Hematopoietic multipotent progenitor cell (in vitro differentiated cells): ENCODE data around the gene LUZP2. TPM values are rescaled to one million over a fixed set of nuclear protein-coding genes. Genes with fewer than 3 reads are reported as not detected.

Experiments
- DNase-seq, 3 donors: peaks; one replicate each; pipeline ENCODE4 v3.0.0-alpha.2; 2011 to 2015; ENCODE audit warnings: low read depth in 2 of 3, low spot score in 2 of 3
- total RNA-seq: library from RNA; depleted of rRNA; stranded (reverse); fragments of >200 nt; gene quantifications from one replicate; pipeline ENCODE4 v1.2.3, GENCODE V29; 2012

LUZP2 gene
- total RNA-seq, 1 donor, result not detected

DNA sequence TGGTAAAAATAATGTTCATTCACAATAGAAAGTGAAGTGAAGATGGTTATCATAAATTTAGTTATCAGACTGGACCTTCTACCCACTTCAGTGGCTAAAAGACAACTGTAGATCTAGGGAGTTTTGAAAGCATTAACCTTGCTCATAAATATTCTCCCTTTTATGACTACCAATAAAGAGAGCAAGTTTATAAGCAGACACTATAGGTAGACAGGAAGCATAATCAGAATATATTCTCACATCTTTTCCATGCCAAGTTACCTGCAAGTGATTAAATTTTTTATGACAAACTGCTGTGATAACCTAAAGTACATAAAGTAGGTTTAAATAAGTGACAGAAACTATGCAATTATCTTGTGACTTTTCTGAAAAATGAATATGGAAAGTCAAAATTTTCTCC, 62.5 kb downstream of the LUZP2 start:
- DNase-seq, result no peak

DNA sequence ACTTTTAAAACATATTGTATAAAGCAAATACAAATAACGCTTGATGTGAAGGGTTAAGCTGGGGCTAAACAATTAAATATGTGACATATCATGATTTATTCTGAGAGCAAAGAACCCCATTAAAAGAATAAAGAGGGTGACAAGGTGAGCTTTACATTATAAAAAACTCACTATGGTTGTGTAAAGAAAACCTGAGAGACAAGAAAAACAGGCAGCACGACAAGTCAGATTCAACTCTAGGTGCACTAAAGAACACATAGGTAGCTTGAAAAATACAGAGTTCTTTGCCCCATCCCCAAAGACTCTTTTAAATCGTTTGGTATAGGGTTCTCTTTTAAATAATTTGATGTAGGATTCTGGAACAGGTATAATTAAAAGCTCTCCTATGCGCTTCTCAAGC, 63.5 kb downstream of the LUZP2 start:
- DNase-seq, result no peak

DNA sequence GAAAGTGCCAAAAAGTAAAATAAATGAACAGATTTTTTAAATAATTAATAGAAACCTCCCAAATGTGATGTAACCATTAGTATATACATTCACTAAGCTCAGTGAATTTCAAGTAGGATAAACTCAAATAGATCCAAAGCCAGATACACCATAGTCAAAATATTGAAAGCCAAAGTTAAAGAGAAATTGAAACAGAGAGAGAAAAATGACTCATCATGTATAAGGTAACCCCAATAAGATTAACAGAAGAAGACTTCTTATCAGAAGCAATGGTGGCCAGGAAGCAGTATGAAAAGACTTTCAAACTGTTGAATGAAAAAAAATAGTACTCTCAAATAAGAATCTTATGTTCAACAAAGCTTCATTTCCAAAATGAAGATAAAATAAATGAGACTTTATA, 70.5 kb downstream of the LUZP2 start:
- no peak for DNase-seq

DNA sequence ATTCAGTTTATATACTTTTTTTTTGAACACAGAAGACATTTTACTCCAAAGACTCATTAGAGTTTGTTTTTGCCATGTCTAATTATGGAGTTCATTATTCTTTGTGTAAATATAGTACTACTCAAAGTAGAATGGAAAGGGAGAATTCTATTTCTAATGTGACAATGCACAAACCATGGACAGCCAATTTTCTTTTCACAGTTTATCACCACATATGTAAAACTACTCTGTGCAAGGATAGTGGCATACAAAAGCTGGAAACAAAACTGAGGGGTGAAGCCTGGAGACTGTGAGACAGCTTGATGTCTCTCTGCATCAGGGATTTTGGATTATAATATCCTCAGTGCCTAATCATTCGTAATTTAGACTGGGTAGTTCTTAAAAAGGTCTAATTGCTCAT, 75.5 kb downstream of the LUZP2 start:
- DNase-seq, result no peak

DNA sequence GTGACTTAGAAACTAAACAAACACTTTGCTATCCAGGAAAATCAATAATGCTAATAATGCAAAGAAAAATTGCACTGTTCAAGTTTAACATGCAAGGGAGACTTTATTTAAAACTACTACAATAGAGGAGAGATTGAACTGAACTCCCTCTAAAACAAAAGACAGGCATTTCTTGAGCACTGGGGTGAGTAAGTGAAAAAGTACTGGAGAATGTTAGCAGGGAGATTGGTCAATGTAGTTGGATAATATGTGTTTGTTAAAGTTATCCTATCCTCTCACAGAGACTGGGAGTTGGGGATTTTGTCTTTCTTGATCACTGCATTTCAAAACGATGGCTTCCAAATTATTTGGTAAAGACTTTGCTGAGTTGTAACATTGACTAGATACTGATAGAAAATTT, 77.6 kb downstream of the LUZP2 start:
- DNase-seq, result no peak

DNA sequence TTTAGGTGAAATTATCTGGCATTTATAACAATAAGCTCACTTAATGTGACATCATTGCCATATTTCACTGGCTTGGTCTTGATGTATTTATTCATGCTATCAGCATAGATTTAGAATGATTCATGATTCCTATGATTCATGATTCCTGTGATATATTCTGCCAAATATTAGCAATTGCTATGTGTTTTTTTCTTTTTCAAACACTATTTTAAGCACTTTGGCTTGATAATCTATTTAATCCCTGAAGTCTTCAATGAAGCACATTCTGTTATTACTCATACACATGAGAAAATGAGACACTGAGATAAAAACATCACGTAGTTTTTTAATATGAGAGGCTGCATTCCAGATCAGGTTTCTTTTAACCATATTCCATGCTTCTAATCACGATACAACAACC, 78.5 kb downstream of the LUZP2 start:
- DNase-seq, result no peak

DNA sequence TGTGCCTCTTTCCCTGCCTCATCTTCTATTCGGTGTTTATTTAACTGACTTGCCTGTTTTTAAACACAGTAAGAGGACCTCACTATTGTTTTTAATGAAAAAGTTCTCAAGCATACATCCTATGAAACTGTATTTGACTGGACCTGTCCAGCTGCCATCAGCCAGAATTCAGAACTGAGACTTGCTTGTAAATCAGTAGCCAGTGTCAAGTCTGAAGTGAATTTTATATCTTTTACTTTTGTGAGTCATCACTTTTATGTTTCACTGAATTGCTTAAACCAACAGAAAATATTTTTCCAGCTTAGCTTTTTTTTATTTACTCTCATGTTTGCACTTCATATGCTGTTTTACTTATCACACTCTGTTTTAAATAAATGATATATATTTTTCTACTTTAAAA, 88.3 kb downstream of the LUZP2 start:
- no peak for DNase-seq

DNA sequence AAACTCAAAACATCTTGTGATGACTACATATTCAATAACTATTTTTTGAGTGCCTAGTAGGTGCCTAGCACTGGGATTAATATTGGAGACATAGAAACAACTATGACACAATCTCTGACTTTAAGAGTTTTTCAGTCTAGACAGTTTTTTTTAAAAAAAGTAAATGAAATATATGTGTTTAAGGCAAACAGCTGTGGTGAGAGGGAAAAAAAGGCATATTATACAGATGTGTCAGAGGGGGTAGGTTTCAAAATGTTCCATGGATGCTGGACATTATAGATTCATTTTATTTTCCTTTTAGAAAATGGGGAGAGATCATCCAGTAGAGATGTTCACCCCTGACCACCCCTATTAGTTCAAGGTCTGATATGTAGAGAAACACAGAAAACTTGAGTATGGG, 90.8 kb downstream of the LUZP2 start:
- no peak for DNase-seq

DNA sequence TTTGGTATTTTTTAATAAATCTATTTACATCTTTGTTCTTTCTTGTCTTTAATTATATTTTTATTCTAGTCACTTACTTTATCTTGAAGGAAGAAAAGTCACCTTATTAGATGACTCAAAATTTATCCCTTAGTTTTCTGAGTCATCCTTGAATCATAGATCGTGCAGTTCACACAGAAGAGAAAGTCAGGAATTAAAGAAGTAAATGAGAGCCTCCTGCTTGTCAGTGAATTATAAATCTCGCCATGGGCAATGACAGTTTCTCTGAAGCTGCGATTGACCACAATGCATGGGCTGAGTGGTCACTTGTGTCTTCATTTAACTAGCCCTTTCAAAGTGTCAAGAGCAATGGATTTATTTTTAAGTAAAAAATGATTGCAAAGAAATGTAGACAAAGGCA, 91.2 kb downstream of the LUZP2 start:
- DNase-seq, result no peak

DNA sequence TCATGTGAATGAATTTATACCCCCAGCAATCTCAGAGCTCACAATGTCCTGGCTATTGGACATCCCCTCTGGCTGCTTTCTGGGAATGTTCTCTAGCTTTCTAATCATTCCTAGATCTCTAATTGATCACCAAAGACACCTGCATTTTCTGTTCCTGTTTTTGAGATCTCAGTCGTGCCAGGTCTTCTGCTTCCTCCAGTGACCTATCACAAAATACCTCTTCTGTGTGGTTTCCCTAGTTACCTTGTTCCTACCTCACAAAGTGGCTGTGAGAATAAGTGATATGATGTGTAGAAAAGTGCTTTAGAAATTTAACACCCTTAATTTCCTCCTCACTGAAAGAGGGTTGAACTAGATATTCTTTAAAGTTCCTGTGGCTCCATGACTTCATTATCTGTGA, 92.2 kb downstream of the LUZP2 start:
- no peak for DNase-seq

DNA sequence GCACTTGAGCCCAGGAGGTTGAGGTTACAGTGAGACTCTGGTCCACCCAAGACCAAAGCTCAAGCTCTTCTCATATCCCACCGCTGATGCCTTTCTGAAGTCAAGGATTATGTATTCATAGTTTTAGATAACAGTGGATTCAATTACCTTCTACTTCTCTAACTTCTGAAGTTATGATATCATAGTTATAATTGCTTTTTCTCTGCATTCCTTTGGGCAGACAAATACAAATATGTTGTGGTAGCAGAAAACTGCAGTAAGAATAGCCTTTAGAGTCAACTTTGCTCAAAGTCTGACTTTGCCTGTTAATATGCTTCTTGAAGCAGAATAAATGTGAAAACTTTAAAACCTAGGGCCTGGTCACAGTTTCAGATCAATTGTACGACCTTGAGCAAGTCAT, 94.4 kb downstream of the LUZP2 start:
- no peak for DNase-seq

DNA sequence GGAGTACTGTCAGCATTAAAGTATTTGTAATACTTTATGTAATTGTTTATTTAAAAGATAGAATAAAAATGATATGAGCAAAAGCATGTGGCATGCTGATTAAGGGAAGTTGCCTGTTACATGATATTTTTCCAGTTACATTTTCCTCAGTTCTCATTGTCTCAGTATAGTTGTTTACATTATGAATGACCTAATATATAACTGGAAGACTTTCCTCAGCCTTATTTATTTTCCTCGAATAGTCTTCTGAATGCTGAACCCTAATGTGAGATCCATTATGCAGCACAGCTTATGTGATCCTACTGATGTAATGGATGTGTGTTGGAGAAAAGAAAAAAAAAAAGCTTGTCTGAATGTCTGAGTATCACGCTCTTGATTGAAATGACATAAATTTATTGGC, 95.5 kb downstream of the LUZP2 start:
- no peak for DNase-seq

DNA sequence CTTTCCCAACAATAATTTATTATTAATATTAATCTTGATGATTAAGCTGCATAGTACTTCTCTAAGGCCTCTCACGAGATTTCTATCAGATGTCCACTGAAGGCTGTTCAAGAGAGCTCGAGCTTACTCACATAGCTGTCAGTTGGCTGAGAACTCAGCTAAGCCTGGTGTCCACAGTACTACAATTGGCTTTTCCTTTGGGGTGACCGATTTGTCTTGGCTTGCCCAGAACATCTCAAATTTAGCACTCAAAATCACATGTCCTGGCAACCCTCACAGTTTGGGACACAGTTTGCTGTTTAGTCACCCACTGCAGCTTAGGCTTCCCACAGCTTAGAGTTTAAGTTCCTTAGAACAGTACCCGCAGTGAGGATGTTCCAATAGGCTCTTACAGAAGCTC, 96.5 kb downstream of the LUZP2 start:
- DNase-seq, result no peak

DNA sequence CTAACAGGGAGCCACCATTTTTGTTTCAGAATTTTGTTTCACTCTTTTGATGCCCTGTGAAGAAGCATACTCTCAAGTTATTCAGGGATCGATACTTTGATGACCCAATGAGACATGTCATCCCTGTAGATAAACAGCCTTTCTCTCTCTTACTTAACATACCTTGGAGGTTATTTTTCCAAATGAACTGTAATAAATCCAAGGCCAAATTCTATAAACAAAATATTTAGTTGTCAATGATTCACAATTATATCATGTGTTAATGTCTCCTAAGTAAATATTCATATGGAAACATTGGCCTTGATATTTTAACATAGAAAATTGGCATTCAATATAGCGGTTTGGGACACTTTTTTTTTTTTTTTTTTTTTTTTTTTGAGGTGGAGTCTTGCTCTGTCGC, 97.5 kb downstream of the LUZP2 start:
- DNase-seq, result no peak

DNA sequence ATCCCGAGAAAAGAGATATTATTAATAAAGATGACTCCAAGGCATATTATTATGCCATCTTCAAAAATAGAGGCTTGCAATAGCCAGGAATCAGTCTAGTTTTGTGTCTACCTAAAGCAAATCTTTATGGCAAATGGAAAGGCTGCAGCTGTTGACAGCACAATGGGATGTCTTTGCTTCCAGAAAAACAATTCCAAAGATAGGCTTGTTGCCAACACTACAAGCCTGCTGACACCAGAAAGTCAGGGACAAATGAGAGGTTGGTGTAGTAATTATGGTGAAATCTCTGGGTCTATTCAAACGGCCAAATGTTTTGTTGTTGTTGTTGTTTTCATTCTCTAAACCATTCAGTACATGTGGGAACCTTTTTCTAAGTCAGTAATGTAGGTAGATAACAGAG, 101.8 kb downstream of the LUZP2 start:
- DNase-seq, result no peak

DNA sequence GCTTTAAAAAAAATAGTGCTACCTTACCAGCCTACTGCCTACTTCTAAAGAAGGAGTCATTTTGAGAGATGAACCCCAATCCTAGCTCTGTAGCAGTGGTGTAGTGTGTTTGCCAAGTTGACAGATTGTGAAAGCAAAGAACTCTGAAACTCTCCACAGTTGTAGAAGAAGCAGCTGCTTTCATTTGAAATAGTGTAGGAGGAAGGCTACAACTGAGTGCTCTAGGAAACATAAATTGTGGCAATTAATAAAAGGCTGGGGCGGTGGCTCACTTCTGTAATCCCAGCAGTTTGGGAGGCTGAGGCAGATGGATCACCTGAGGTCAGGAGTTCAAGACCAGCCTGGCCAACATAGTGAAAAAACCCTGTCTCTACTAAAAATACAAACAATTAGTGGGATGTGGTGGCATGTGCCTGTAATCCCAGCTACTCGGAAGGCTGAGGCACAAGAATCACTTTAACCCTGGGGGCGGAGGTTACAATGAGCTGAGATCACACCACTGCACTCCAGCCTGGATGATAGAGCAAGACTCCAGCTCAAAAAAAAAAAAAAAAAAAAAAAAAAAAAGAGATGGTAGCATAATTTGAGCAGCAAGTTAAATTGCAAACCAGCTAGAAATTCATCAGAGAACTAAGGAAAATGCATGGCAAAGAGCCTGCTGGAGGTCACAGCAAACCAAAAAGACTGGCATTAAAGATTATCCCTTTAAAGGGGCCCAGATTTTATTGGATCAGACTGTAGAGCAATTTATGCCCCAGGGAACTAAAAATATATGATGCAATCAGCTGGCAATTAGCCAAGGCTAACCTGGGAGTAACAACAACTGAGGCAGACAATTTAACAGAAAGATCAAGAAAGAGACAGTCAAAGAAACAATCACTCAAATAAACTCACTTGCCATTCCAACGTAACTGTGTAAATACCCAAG, 112.6 kb downstream of the LUZP2 start:
- DNase-seq, result no peak

DNA sequence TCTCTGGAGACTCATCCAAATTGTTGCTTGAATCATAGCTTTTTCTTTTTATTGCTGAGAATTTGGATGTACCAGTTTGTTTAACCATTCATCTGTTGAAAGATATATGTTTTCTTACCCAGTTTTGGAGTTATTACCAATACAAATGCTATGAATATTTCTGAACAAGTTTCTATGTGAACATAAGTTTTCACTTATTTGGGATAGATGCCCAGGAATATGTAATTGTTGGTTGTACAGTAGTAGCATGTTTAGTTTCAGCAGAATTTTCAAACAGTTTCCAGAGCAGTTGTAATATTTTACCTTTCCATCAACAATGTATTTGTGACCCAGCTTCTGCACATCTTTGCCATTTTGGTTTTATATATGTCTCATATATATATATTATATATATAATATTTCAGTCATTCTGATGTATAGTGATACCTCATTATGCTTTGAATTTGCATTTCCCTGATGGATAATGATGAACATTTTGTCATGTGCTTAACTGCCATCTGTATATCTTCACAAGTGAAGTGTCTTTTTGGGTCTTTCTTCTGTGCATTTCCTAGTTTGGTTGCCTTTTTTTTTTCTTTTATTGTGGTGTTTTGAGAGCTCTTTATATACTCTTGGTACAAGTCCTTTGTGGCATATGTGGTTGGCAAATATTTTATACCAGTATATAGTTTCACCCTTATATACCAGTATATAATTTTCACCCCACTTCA, 118.8 kb downstream of the LUZP2 start:
- DNase-seq, result no peak

DNA sequence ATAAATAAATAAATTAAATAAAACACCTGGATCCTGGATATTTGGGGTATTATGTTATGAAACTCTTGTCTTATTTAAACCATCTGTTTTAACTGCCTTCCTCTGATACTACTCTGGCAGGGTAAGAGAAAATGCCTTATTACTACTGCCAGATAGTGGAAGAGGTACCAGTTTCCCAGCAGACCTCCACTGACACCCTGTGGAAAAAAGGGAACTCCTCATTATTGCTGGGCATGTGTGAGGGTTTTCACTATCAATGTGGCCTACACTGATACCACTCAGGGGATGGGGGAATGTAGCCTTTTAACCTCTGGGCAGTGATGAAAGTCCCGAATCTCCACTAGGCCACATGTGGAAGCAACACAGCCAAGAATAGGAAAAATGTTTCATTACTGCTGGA, 121.0 kb downstream of the LUZP2 start:
- no peak for DNase-seq

DNA sequence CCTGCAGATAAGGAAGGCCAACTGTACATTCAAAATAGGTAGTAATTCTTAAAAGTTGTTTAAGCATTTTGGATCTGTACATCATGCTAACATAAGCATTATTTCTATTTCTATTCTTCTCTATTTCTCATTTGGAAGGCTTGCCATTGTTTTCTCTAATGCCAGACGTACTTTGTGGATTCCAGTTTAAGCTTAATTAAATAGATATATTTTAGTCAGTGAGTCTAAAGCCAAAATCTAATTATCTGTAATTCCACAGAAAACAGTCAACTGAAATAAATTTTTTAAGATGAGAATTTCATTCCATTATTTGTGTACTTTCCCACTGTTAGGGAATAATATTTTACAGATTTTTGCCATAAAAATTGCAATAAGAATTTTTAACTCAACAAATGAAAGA, 123.0 kb downstream of the LUZP2 start:
- DNase-seq, result no peak

DNA sequence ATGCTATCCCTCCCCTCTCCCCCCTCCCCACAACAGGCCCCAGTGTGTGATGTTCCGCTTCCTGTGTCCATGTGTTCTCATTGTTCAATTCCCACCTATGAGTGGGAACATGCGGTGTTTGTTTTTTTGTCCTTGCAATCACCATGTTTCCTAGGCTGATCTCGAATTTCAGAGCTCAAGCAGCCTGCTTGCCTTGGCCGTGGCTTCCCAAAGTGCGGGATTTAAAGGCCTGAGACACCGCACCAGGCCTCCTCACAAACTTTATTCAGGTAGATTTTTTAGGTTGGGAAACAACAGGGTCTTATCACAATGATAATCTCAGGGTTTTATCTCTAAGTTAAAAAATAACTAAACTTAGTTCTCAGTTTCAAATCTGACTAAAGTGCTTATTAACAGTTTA, 125.4 kb downstream of the LUZP2 start:
- no peak for DNase-seq

DNA sequence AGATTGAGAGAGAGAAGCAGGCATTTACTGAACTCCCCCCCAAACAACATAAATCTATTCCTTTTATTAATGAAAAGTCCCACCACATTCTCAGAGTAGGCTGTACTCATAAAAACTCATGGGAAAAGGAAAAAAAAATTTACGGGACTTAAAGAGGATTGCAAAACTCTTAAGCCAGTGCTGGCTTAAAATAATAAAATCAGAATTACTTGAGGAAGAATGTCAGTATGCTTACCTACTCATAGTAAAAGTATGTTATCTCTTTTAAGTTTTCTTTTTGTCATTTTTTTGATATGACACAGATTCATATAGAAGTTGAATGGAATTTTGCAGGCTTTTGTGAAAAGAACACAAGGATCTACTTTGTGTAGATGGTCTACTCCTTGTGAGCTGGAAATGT, 126.3 kb downstream of the LUZP2 start:
- DNase-seq, result no peak

DNA sequence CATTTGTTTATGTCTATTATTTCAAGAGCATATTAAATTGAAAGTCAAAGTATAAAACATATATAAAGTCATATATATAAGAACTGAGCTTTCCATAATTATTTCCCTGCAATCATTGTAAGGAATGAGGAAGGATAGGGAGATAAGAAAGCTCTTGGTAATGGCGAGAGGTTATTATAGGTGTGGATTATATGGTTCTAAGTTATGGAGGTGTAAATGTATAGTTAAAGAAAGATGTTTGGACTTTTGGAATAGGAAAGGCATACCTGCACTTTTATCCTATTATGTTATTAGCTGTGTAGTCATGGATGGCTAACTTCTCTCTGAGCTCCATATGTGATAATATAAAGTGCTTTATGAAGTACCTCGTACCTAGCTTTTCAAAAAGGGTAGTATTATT, 127.6 kb downstream of the LUZP2 start:
- DNase-seq, result no peak
